Activated CD8-positive, alpha-beta memory T cell treated with anti-CD3 and anti-CD28 coated beads, Interleukin-2, amount 50 U/mL, for 4 hours (primary cell): Measurements from ENCODE around the gene TAS2R20.
"Not testable (repeated sequence)": the region's sequence is repeated elsewhere in the genome, so short reads cannot be mapped to it uniquely, and the experiment has no call there.

Experiments used
- DNase-seq: peaks from one replicate; pipeline ENCODE4 v3.0.0-alpha.2; 2020

Gene TAS2R20, protein sequence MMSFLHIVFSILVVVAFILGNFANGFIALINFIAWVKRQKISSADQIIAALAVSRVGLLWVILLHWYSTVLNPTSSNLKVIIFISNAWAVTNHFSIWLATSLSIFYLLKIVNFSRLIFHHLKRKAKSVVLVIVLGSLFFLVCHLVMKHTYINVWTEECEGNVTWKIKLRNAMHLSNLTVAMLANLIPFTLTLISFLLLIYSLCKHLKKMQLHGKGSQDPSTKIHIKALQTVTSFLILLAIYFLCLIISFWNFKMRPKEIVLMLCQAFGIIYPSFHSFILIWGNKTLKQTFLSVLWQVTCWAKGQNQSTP

GRCh38 chr12:10998204-10998603 is at the start of gene TAS2R20:
Gene TAS2R20, minus strand, starts transcription at chr12:10998304. Its CDS starts 429 bp downstream, at chr12:10997875.
- DNase-seq: no peak

GRCh38 chr12:11041366-11041765 is 43.3 kb upstream of the TAS2R20 start:
- not testable (repeated sequence) for DNase-seq

DNA sequence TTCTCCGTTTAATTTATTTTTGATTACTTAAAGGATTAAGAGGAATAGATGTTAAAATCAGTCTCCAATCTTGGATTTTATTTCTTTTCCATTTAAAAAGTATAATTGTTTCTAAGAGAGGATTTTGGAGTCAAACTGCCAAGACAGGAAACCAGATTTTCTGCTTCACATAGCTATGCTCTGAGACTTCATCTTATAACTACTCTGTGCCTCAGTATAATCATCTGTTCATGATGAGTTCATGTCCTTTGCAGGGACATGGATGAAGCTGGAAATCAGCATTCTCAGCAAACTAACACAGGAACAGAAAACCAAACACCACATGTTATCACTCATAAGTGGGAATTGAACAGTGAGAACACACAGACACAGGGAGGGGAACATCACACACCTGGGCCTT is 42.1 kb upstream of the TAS2R20 start:
- no peak for DNase-seq

- DNase-seq: no peak
Observed at GRCh38 chr12:11039171-11039570, 41.1 kb upstream of the TAS2R20 start.

DNA sequence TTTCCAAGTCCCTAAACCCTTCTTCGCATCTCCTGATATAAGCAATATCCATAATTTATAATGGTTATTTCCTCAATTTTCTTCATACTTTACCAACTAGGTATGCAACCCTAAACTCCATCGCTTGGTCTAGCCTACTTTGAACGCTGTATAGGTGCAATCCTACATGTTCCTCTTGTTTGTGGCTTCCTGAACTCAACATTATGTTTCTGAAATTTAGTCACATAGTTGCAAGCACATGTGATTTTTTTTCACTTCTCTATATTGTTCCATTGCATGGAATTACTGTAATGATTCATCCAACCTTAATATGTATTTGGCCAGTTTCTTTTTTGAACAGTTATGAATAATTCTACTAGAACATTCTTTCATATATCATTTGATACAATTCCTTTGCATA is 35.9 kb upstream of the TAS2R20 start:
- not testable (repeated sequence) for DNase-seq

- no peak for DNase-seq
Observed at GRCh38 chr12:11031307-11031706, 33.2 kb upstream of the TAS2R20 start, which contains the start of gene TAS2R31. Gene TAS2R31, minus strand, starts transcription at chr12:11031407. Its CDS starts 72 bp downstream, at chr12:11031335.

- DNase-seq: no peak
Observed at GRCh38 chr12:11026118-11026517, 28.0 kb upstream of the TAS2R20 start.

DNA sequence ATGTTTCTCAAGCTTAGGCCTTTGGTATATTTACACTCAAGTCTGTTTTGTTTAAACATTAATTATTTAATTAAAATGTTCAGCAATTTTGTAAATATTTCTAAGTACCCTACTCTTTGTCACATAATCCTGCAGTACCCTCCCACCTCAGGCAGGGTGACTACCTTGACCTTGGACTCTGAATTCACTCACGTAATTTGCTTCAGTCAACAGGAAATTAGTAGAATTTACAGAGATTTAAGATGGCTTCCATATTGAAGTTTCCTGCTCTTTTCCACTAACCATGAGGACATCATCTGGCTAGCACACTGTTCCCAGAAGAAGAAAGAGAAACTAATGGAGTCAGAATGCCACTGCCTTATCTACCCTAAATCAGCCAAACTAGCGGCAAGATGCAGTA is 25.3 kb upstream of the TAS2R20 start:
- DNase-seq: no peak

GRCh38 chr12:11022520-11022919 is 24.4 kb upstream of the TAS2R20 start, which contains the start of gene TAS2R19:
Gene TAS2R19, minus strand, starts transcription at chr12:11022620. Its CDS starts 49 bp downstream, at chr12:11022571.
- DNase-seq: no peak

- DNase-seq: no peak
Observed at GRCh38 chr12:11016937-11017336, 18.8 kb upstream of the TAS2R20 start.

DNA sequence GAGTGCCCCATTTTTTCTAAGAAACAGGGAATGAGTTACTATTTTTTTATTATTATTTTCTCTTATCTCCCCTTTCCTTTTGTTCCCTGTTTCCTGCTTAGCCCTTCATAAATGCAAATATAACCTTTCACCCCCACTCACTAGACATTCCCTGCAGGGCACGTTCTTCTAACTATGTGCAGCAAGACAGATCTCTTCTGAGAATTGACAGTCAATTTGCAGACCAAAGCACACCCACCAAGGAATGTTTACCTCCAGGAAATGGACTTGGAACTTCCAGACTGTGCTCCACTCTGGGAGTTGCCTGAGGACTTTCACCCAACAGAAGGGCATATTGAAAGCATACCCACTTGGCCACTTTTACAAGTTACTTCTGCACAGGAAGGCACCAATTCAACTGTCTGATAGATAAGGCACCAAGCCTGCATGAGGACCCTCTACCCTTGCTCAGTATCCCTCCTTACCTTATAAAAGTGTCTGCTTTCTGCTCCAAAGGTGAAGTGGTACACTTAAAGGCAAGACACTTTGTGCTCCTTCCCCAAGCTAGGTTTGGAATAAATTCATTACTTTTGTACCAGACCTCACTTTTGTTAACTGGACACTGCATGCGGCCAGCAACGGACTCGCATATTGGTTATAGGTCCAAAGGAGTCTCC is 17.8 kb upstream of the TAS2R20 start:
- DNase-seq: no peak

DNA sequence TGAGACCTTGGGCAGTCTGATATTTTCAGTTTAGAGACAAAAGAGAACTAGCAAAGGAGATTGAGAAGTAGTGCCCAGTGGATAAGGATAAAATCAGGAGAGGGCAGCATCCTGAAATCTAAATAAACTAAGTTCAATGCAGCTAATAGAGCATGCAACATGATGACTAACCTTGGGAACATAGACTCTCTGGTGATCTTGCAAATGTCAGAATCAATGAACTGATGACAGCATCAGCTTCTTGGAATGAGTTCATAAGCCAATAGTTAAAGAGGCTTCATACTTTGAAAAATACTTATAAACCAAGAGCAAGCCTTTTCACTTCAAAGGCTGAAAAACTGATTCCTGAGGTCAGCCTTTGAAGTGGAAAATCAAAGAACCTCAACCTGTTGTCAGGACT is 16.1 kb upstream of the TAS2R20 start:
- no peak for DNase-seq

- DNase-seq: no peak
Observed at GRCh38 chr12:11007608-11008007, 9.5 kb upstream of the TAS2R20 start.

GRCh38 chr12:10994307-10994706 is 3.8 kb downstream of the TAS2R20 start:
- DNase-seq: no peak

GRCh38 chr12:10989107-10989506 is 9.0 kb downstream of the TAS2R20 start:
- no peak for DNase-seq

DNA sequence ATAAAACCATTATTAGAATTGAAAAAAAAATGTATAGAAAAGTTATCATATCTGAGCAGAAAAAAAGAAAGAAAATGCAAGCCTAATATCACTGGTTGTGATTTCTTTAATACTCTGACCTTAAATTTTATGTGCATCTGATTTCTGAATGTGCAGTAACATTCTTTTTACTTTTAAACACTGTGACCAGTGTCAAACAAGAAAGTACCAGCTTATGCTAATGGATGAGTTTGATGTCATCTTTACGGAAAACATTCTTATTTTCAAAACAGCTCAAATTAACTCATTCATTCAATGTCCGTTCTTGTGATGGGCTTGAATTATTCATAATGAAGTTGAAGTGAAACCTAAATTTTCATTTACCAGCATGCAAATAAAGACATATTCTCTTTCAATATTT is 11.3 kb downstream of the TAS2R20 start, which contains the start of gene TAS2R50:
Gene TAS2R50, minus strand, starts transcription at position 101 of the 400 bp plus-strand sequence. Its CDS starts 52 bp downstream, at position 49.
- no peak for DNase-seq

GRCh38 chr12:10982244-10982643 is 15.9 kb downstream of the TAS2R20 start:
- no peak for DNase-seq

GRCh38 chr12:10974965-10975364 is 23.1 kb downstream of the TAS2R20 start:
- no peak for DNase-seq

GRCh38 chr12:10968765-10969456 is 29.2 kb downstream of the TAS2R20 start:
- no peak for DNase-seq

DNA sequence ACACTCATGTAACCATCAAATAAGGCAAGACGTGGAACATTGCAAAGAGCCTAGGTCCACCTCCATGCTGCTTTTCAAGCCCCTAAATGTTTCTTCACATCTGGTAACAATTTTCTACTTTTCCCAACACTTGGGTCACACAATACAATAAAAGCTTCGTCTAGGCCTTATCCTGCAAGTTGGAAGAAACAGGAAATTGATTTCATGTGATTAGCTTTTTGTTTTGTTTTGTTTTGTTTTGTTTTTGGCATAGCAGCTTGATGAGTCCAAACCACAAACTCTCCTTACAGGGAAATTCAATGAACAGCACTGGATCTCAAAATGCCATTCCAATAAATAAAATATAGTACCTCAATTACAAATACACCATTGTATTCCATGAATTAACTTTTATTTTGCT is 30.7 kb downstream of the TAS2R20 start:
- DNase-seq: no peak

GRCh38 chr12:10966314-10966713 is 31.8 kb downstream of the TAS2R20 start:
- DNase-seq: no peak

GRCh38 chr12:10965476-10965875 is 32.6 kb downstream of the TAS2R20 start:
- DNase-seq: no peak

DNA sequence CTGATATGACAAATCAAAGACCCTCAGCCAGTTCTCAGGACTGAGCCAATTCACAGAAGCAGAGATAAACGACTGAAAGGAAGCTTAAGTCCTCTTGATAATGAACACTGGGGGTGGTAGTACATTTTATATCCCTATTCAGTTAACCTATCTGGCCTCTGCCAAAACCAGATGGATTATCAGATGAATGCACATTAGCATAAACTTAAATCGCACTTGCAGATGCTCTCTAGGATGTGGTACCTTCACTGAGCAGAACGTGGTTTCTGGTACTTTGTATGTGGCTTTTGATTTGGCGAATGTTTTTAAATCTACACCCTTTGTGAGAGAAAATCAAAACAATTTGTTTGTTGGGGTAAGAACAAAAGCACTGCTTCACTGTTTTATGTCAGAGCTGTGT is 37.9 kb downstream of the TAS2R20 start:
- DNase-seq: no peak

DNA sequence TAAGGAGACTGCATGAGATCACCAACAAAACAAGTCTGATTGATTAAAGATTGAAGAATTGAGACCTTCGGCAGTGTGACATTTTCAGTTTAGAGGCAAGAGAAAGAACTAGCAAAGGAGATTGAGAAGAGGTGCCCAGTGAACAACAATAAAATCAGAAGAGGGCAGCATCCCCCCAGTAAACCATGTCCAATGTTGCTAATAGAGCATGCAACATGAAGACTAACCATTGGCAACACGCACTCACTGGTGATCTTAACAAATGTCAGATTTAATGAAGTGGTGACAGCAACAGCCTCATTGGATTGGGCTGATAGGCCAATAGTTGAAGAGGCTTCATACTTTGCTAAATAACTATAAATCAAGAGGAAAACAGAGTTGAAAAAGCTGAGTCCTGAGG is 38.3 kb downstream of the TAS2R20 start:
- no peak for DNase-seq
